ENCODE data around the gene ZER1. TPM values are rescaled to one million over a fixed set of nuclear protein-coding genes. Genes with fewer than 3 reads are reported as not detected.

ZER1 gene
- total and polyA plus RNA-seq, 2 of the 8 experiments (the other 6 are each of a cell fraction or from before 2014, with no cell fraction given), result 20.5 to 26.6 TPM

DNA sequence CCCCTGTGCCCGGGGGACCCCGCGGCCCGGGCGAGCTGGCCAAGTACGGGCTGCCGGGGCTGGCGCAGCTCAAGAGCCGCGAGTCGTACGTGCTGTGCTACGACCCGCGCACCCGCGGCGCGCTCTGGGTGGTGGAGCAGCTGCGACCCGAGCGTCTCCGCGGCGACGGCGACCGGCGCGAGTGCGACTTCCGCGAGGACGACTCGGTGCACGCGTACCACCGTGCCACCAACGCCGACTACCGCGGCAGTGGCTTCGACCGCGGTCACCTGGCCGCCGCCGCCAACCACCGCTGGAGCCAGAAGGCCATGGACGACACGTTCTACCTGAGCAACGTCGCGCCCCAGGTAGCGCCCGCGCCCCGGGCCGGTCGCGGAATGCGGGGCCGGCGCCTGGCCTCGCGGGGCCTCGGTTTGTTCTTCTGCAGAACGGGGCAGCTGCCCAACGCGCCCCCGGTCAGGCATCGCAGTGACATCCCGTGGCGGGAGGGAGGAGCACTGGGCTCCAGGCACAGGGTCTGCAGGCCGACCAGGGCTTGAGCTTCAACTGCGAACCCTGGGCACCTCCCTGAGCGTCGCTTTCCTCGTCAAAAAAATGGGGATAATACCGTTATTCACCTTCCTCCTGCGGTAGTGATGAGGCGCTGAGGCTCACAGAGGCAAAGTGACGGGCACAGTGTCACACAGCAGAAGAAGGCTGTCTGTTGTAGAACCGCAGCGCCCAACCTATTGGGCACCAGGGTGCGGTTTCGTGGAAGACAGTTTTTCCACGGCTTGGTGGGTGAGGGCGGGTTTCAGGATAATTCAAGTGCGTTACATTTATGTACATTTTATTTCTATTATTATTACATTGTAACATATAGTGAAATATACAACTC, 47.4 kb upstream of the ZER1 start:
- Histone ChIP-seq H4K20me1 (replicated peaks in 1 of 2; ENCODE audit: control insufficient read depth in 1 of 2, insufficient read depth in 2 of 2, low read length in 2 of 2) (peaks cover 5 to 22% of the 10 kb centered on the region in 2 experiments), H4K5ac (ENCODE audit: insufficient read length, low read depth, low read length) (no peak overlapping the region), H3K4me3 (ENCODE audit: extremely low read depth in 1 of 4, insufficient read depth in 2 of 4, low read depth in 3 of 4, low read length in 4 of 4) (peak overlapping the region; percentile 40 to 70 (median 53)), H3K56ac (replicated peaks; ENCODE audit: insufficient read length, low read depth, low read length) (no peak overlapping the region), H3K9ac (replicated peaks in 1 of 4; ENCODE audit: extremely low read depth in 1 of 4, low read depth in 3 of 4, low read length in 3 of 4) (peak overlapping the region in 3 of 4 experiments; percentile 52 to 79 (median 60); a peak in 5 of 7 replicates), H4K91ac (replicated peaks; ENCODE audit: insufficient read length, low read length) (peak overlapping the region; percentile 65), H3K4me1 (replicated peaks in 1 of 4; ENCODE audit: control insufficient read depth in 3 of 4, insufficient read depth in 4 of 4, low read length in 3 of 4) (peaks cover 0 to 11% (median 3%) of the 10 kb centered on the region in 4 experiments; a peak in 2 of 7 replicates), H3K23ac (ENCODE audit: insufficient read length) (no peak overlapping the region), H4K8ac (ENCODE audit: extremely low read depth, insufficient read depth, low read length) (peak overlapping the region; percentile 79), H2BK120ac (replicated peaks; ENCODE audit: low read depth, low read length) (no peak overlapping the region), H3K36me3 (ENCODE audit: control insufficient read depth in 2 of 4, insufficient read depth in 4 of 4, low read length in 3 of 4) (peaks cover 8 to 28% (median 19%) of the 10 kb centered on the region in 4 experiments; a peak in 7 of 8 replicates), H3K79me1 (ENCODE audit: low read depth, low read length) (no peaks in the 10 kb centered on the region; the same call in 1 of the 2 replicates), H3K9me3 (ENCODE audit: insufficient read depth in 2 of 2, low read depth in 1 of 2, low read length in 1 of 2) (no peaks in the 10 kb centered on the region), H2BK15ac (ENCODE audit: low read length) (peak overlapping the region; percentile 81; the same call in 1 of the 2 replicates), H3K18ac (ENCODE audit: extremely low read depth, low read length) (no peak overlapping the region), H2AK5ac (ENCODE audit: low read depth, low read length) (no peak overlapping the region), H3K14ac (ENCODE audit: insufficient read length) (no peak overlapping the region), H3K4ac (replicated peaks; ENCODE audit: insufficient read length, low read depth, low read length) (no peak overlapping the region), H3K23me2 (ENCODE audit: low read depth, low read length) (peaks cover 6% of the 10 kb centered on the region; the same call in 1 of the 2 replicates), H3K27me3 (replicated peaks in 1 of 4; ENCODE audit: control insufficient read depth in 3 of 4, extremely low read depth in 1 of 4, insufficient read depth in 3 of 4, low read length in 3 of 4) (no peaks in the 10 kb centered on the region), H2BK12ac (ENCODE audit: low read depth, low read length) (peak overlapping the region; percentile 39; the same call in 1 of the 2 replicates), H3K79me2 (ENCODE audit: control insufficient read depth in 1 of 2, insufficient read depth in 2 of 2, low read length in 2 of 2) (no peaks in the 10 kb centered on the region), H2BK5ac (ENCODE audit: low read depth, low read length) (no peak overlapping the region; the same call in 1 of the 2 replicates), H3K27ac (ENCODE audit: low read depth, low read length) (no peak overlapping the region), H3K4me2 (ENCODE audit: insufficient read depth in 1 of 2, low read depth in 2 of 2, low read length in 2 of 2) (peak overlapping the region; percentile 64 to 91), H2BK20ac (ENCODE audit: low read length) (no peak overlapping the region), H2AFZ (ENCODE audit: low read length) (no peak overlapping the region; the same call in 1 of the 2 replicates)
- DNase-seq (ENCODE audit: low read depth in 1 of 2, low spot score in 2 of 2) (peak in 1 of 2 experiments; percentile 81), FAIRE-seq (no peak)
- ChIA-PET CTCF (ENCODE audit: partially characterized antibody) (interaction anchor here (0.8 to 2.6 kb wide), 16 partner anchors 8 to 123 kb away, joined by 3 to 12 read pairs (median 4); partner anchors contain the start of genes PKN3 and ZER1), POLR2A (ENCODE audit: partially characterized antibody) (interaction anchor here (0.6 to 5.1 kb wide), 27 partner anchors 7 to 251 kb away, joined by 3 to 62 read pairs (median 3); partner anchors contain the start of genes KYAT1, LRRC8A, SPOUT1 and ZER1)
- WGBS, 2 experiments (ENCODE audit: extremely low coverage in 1 of 2, insufficient coverage in 1 of 2, insufficient read length in 1 of 2, insufficient replicate concordance in 2 of 2, low coverage in 1 of 2, low lambda C conversion rate in 2 of 2, missing lambda C conversion rate in 1 of 2), result 14% methylated on average over 76 of the region's 90 CpGs; no CpG with 5 or more reads in 1 of the 2 experiments
- TF ChIP-seq BACH1 (IDR thresholded peaks at IDR 0.05; ENCODE audit: low read length) (no peak), POU5F1 (IDR thresholded peaks at IDR 0.05; ENCODE audit: low read depth, low read length) (no peak), CEBPB (IDR thresholded peaks at IDR 0.05; ENCODE audit: low read depth, low read length) (no peak), CTBP2 (IDR thresholded peaks at IDR 0.05; ENCODE audit: borderline replicate concordance, insufficient read depth, insufficient read length, low read length) (no peak), SP1 (IDR thresholded peaks at IDR 0.05; ENCODE audit: low read depth, low read length) (no peak), EGR1 (IDR thresholded peaks at IDR 0.05; ENCODE audit: borderline replicate concordance, low read depth, low read length) (no peak), KDM4A (IDR thresholded peaks at IDR 0.05; ENCODE audit: low read depth, low read length, severe bottlenecking) (peak; percentile 90), HDAC2 (IDR thresholded peaks at IDR 0.05; ENCODE audit: borderline replicate concordance in 1 of 2, low read depth in 2 of 2, low read length in 2 of 2) (no peak), SIX5 (IDR thresholded peaks at IDR 0.05; ENCODE audit: low read depth, low read length) (no peak), SP4 (IDR thresholded peaks at IDR 0.05; ENCODE audit: low read length) (no peak), GABPA (IDR thresholded peaks at IDR 0.05; ENCODE audit: borderline replicate concordance, insufficient read depth, low read length) (0 out of 2 replicates have a peak, but pooled peaks have one; percentile 45)
